ENCODE data around the gene GATD1. TPM values are rescaled to one million over a fixed set of nuclear protein-coding genes. Genes with fewer than 3 reads are reported as not detected.

Gene GATD1
- total and polyA plus RNA-seq, 5 donors from 2014 or later: 3.6 to 42.1 (median 5.1) TPM

- no peak for ATAC-seq (ENCODE audit: low read depth in 2 of 2)
- H3K4me3 ChIP-seq (ENCODE audit: low read depth, low read length): no peak overlapping the region
- no peaks in the 10 kb centered on the region for H3K9me3 ChIP-seq (ENCODE audit: control insufficient read depth in 2 of 2, low read length in 2 of 2)
- H3K27ac ChIP-seq (ENCODE audit: insufficient read depth, low read length, poor library complexity, severe bottlenecking): no peak overlapping the region
- no peaks in the 10 kb centered on the region for H3K36me3 Mint-ChIP-seq
- H3K4me1 ChIP-seq (ENCODE audit: control insufficient read depth, insufficient read depth, low read length, poor library complexity, severe bottlenecking): peaks cover 17% of the 10 kb centered on the region
- no peak overlapping the region for H3K27ac Mint-ChIP-seq
- H3K4me1 Mint-ChIP-seq: peaks cover 0 to 24% (median 4%) of the 10 kb centered on the region in 4 donors
- H3K36me3 ChIP-seq (ENCODE audit: control insufficient read depth, insufficient read depth, low read length): no peaks in the 10 kb centered on the region
- no peaks in the 10 kb centered on the region for H3K27me3 Mint-ChIP-seq
- H3K4me3 Mint-ChIP-seq: peak overlapping the region in 1 of 4 donors; percentile 41
- DNase-seq: no peak
- no peaks in the 10 kb centered on the region for H3K27me3 ChIP-seq (ENCODE audit: control insufficient read depth, insufficient read depth, low read length)
- no peaks in the 10 kb centered on the region for H3K9me3 Mint-ChIP-seq
Measured at GRCh38 chr11:786235-787083, 9.2 kb upstream of the GATD1 start.

DNA sequence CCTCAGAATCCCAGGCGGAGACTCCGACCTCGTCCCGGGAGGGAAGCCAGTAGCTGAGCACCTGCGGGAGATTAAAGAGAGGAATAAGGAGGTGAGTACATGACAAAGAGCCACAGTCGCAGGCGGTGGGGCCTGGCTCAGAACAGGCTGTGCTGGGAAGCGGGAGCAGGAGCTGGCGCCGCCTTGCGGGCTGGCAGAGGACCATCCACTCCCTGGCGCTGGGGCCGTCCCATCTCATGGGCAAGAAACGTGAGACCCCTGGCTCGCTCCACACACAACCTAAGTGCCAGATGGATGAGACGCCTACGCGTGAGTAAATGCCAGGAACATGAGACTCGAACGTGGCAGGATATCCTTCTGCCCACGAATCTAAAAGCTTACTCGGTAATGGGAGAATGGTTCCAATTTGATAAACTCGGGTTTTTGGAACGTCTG, 6.3 kb upstream of the GATD1 start:
- DNase-seq (peak in 1 of 3 donors; percentile 29), ATAC-seq (ENCODE audit: low read depth in 2 of 2) (peak in 1 of 2 donors; percentile 51)
- H3K27me3 Mint-ChIP-seq: no peaks in the 10 kb centered on the region
- no peak overlapping the region for H3K27ac ChIP-seq (ENCODE audit: insufficient read depth, low read length, poor library complexity, severe bottlenecking)
- no peaks in the 10 kb centered on the region for H3K9me3 Mint-ChIP-seq
- H3K36me3 Mint-ChIP-seq: no peaks in the 10 kb centered on the region
- H3K4me1 Mint-ChIP-seq: peaks cover 0 to 33% (median 4%) of the 10 kb centered on the region in 4 donors
- H3K4me1 ChIP-seq (ENCODE audit: control insufficient read depth, insufficient read depth, low read length, poor library complexity, severe bottlenecking): peaks cover 15% of the 10 kb centered on the region
- no peaks in the 10 kb centered on the region for H3K9me3 ChIP-seq (ENCODE audit: control insufficient read depth in 2 of 2, low read length in 2 of 2)
- H3K4me3 ChIP-seq (ENCODE audit: low read depth, low read length): no peak overlapping the region
- no peak overlapping the region for H3K4me3 Mint-ChIP-seq
- H3K27me3 ChIP-seq (ENCODE audit: control insufficient read depth, insufficient read depth, low read length): no peaks in the 10 kb centered on the region
- no peaks in the 10 kb centered on the region for H3K36me3 ChIP-seq (ENCODE audit: control insufficient read depth, insufficient read depth, low read length)
- no peak overlapping the region for H3K27ac Mint-ChIP-seq

DNA sequence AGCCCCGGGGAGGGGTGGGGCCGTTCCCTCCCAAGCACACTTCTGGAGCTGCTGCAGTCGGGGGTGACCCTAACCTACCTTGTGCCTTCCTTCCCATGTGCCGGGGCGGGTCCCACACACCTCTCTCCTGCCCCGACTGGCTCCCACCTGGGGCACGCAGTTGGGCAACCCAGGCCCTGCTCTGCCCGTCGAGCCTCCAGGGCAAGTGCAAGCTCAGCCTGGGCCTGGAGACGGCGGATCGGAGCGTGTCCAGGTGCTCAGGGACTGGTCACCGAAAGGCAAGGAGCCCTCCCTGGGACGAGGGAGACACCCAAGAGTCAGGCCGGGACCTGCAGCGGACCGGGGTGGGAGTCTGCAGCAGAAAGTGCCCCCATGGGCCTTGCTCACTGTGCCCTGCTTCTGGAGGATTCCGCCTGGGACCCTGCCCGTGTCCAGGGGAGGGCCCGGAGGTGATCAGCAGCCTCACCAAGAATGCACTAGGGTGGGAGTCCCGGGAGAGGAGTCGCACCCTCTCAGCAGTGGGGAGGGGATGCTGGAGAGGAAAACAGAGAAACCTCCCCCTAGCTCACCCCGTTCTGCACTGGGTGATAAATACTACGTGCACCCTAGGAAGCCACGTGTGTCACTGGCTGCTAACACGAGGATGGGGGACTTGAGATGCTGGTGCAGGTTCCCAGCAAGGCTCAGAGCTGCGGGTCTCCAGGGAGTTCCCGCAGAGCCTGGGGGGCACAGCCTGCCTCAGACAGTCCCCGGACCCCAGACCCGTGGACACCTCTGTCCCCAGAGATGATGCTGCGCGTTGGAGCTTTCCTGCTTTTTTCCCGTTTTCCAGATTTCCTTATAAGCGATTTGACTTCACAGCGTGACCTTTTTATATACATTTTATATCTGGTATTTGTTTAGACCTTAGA, 5.2 kb upstream of the GATD1 start:
- Histone ChIP-seq H3K36me3 (ENCODE audit: control insufficient read depth, insufficient read depth, low read length) (no peaks in the 10 kb centered on the region), H3K27me3 (ENCODE audit: control insufficient read depth, insufficient read depth, low read length) (no peaks in the 10 kb centered on the region), H3K4me3 (ENCODE audit: low read depth, low read length) (no peak overlapping the region), H3K27ac (ENCODE audit: insufficient read depth, low read length, poor library complexity, severe bottlenecking) (no peak overlapping the region), H3K4me1 (ENCODE audit: control insufficient read depth, insufficient read depth, low read length, poor library complexity, severe bottlenecking) (peaks cover 14% of the 10 kb centered on the region), H3K9me3 (ENCODE audit: control insufficient read depth in 2 of 2, low read length in 2 of 2) (no peaks in the 10 kb centered on the region)
- no peak overlapping the region for H3K27ac Mint-ChIP-seq
- no peaks in the 10 kb centered on the region for H3K9me3 Mint-ChIP-seq
- no peaks in the 10 kb centered on the region for H3K27me3 Mint-ChIP-seq
- H3K36me3 Mint-ChIP-seq: no peaks in the 10 kb centered on the region
- DNase-seq (no peak), ATAC-seq (ENCODE audit: low read depth in 2 of 2) (no peak)
- H3K4me1 Mint-ChIP-seq: peaks cover 0 to 31% (median 4%) of the 10 kb centered on the region in 4 donors
- H3K4me3 Mint-ChIP-seq: no peak overlapping the region

DNA sequence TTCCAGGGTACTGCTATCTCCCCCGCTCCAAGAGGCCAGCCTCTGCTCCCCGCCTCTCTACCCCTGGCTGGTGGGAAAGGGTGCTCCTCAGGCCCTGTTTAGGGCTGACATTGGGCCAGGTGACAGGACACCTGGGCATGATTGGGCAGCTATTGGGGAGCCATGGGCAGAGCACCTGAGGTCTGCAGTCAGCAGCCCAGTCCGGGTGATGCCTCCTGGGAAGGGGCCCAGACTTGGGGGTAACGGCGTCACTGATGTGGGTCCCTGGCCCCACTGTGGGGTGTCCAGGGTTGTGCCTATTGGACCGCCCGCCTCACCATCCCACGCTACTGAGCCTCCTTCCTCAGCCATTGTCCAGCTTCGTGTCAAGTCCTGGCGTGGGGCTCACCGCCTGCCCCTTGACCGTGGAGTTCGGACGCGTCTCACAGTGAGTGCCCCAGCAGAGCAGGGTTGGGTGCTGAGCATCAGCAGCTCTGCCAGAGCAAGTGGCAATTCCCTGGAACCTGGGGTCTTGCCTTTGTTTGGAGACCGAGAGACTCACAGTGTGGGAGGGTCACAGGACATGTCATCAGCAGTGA, 2.8 kb upstream of the GATD1 start:
- peaks cover 0 to 39% (median 6%) of the 10 kb centered on the region in 4 donors for H3K4me1 Mint-ChIP-seq
- peak overlapping the region in 3 of 4 donors; percentile 43 to 67 (median 44) for H3K4me3 Mint-ChIP-seq
- H3K36me3 Mint-ChIP-seq: no peaks in the 10 kb centered on the region
- H3K27ac Mint-ChIP-seq: no peak overlapping the region
- Histone ChIP-seq H3K9me3 (ENCODE audit: control insufficient read depth in 2 of 2, low read length in 2 of 2) (no peaks in the 10 kb centered on the region), H3K27me3 (ENCODE audit: control insufficient read depth, insufficient read depth, low read length) (no peaks in the 10 kb centered on the region), H3K27ac (ENCODE audit: insufficient read depth, low read length, poor library complexity, severe bottlenecking) (no peak overlapping the region), H3K36me3 (ENCODE audit: control insufficient read depth, insufficient read depth, low read length) (no peaks in the 10 kb centered on the region), H3K4me1 (ENCODE audit: control insufficient read depth, insufficient read depth, low read length, poor library complexity, severe bottlenecking) (peaks cover 30% of the 10 kb centered on the region), H3K4me3 (ENCODE audit: low read depth, low read length) (no peak overlapping the region)
- ATAC-seq (ENCODE audit: low read depth in 2 of 2) (no peak), DNase-seq (no peak)
- no peaks in the 10 kb centered on the region for H3K9me3 Mint-ChIP-seq
- no peaks in the 10 kb centered on the region for H3K27me3 Mint-ChIP-seq

DNA sequence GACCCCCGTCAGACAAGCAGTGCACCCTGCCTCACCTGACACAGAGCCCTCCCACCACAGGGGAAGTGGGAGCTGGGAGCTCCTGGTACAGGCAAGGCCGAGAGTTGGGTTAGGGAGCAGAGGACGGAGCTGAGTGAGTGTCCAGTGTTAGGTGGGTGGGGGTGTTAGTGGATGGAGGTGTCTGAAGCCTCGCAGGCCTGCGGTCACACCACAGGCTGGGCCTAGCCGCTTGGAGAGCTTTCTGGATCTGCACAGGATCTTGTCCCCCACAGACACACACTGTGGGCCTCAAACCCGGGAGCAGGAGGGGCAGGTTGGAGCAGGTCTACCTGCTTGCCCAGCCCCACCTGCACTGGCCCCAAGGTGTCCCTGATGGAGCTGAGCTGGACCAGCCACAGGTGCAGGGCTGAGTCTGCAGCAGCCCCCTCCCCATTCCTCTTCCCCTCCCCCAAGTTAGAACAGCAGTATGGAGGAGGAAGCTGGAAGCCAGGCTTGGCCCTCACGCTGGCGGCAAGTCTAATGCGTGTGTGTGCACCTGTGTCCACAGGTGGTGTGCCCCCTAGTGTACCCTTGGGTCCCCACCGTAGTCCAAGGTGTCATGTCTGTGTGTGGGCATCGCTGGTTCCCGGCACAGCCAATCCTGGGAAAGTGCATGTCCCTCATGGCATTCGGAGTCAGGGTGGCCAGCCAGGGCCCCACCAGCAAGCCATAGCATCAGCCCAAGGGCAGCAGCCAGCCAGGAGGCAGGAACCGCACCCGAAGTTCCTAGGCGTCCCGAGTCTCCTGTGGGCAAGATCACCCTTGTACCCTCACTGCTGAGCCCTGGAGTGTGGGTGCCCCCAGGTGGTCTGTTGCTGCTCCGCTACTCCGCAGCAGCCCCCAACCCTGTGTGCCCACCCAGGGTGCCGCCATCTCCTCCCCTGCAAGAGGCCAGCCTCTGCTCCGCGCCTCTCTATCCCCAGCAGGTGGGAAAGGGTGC, 2.0 kb upstream of the GATD1 start:
- Mint-ChIP-seq H3K27me3 (no peaks in the 10 kb centered on the region), H3K36me3 (no peaks in the 10 kb centered on the region), H3K9me3 (no peaks in the 10 kb centered on the region), H3K27ac (peak overlapping the region in 1 of 3 donors; percentile 20), H3K4me1 (peaks cover 0 to 43% (median 5%) of the 10 kb centered on the region in 4 donors), H3K4me3 (peak overlapping the region; percentile 10 to 48 (median 40))
- ATAC-seq (ENCODE audit: low read depth in 2 of 2): no peak
- Histone ChIP-seq H3K4me3 (ENCODE audit: low read depth, low read length) (no peak overlapping the region), H3K4me1 (ENCODE audit: control insufficient read depth, insufficient read depth, low read length, poor library complexity, severe bottlenecking) (peaks cover 30% of the 10 kb centered on the region), H3K27me3 (ENCODE audit: control insufficient read depth, insufficient read depth, low read length) (no peaks in the 10 kb centered on the region), H3K27ac (ENCODE audit: insufficient read depth, low read length, poor library complexity, severe bottlenecking) (no peak overlapping the region), H3K36me3 (ENCODE audit: control insufficient read depth, insufficient read depth, low read length) (no peaks in the 10 kb centered on the region), H3K9me3 (ENCODE audit: control insufficient read depth in 2 of 2, low read length in 2 of 2) (no peaks in the 10 kb centered on the region)
- DNase-seq: no peak

GRCh38 chr11:776561-777287, 563 bp downstream of the GATD1 start:
- H3K4me3 Mint-ChIP-seq: peak overlapping the region; percentile 67 to 93 (median 84)
- peaks cover 30% of the 10 kb centered on the region for H3K4me1 ChIP-seq (ENCODE audit: control insufficient read depth, insufficient read depth, low read length, poor library complexity, severe bottlenecking)
- peak; percentile 30 to 52 for ATAC-seq (ENCODE audit: low read depth in 2 of 2)
- H3K4me1 Mint-ChIP-seq: peaks cover 0 to 42% (median 5%) of the 10 kb centered on the region in 4 donors
- H3K27ac ChIP-seq (ENCODE audit: insufficient read depth, low read length, poor library complexity, severe bottlenecking): peak overlapping the region; percentile 66
- no peaks in the 10 kb centered on the region for H3K9me3 ChIP-seq (ENCODE audit: control insufficient read depth in 2 of 2, low read length in 2 of 2)
- no peaks in the 10 kb centered on the region for H3K27me3 Mint-ChIP-seq
- peak in 1 of 3 donors; percentile 46 for DNase-seq
- H3K36me3 ChIP-seq (ENCODE audit: control insufficient read depth, insufficient read depth, low read length): no peaks in the 10 kb centered on the region
- peak overlapping the region in 1 of 3 donors; percentile 77 for H3K27ac Mint-ChIP-seq
- no peaks in the 10 kb centered on the region for H3K27me3 ChIP-seq (ENCODE audit: control insufficient read depth, insufficient read depth, low read length)
- H3K9me3 Mint-ChIP-seq: no peaks in the 10 kb centered on the region
- H3K4me3 ChIP-seq (ENCODE audit: low read depth, low read length): no peak overlapping the region
- no peaks in the 10 kb centered on the region for H3K36me3 Mint-ChIP-seq
